GM18517 (cell line): ENCODE measurements around the gene PCDHA10.

Source experiments
- ATAC-seq: cut with Tn5 transposase; IDR thresholded peaks from one replicate; pipeline ENCODE4 v1.9.1; 2021; ENCODE audit warnings: mild to moderate bottlenecking, moderate library complexity; ENCODE audit not compliant: unreplicated experiment

The PCDHA10 gene

DNA sequence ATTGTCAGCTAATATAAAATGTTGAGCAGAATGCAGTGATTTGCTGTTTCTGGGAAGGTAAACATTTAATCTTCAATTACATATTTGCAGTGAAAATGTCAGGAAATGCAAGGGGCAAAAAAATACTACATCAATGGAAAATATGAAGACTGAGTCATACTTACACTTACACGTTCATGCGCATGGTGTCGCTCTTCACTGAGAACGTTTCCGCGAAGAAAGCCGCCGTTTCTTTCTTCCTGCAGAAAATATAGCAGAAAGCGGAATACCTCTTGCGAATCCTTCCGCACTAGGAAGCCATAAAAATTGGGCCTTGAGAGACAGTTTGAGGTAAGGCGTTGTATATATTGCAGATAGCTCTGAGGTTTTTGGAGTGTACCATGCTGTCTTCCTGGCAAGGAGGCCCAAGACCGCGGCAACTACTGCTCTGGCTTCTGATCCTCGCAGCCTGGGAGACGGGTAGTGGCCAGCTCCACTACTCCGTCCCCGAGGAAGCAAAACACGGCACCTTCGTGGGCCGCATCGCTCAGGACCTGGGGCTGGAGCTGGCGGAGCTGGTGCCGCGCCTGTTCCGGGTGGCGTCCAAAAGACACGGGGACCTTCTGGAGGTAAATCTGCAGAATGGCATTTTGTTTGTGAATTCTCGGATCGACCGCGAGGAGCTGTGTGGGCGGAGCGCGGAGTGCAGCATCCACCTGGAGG lies 26.3 kb downstream of the PCDHA10 start, which contains the start of gene PCDHA13:
PCDHA13 (plus strand) TSS at position 236 of the 702 bp plus-strand sequence; CDS start at position 381, 145 bp downstream.
- ATAC-seq, result no peak

DNA sequence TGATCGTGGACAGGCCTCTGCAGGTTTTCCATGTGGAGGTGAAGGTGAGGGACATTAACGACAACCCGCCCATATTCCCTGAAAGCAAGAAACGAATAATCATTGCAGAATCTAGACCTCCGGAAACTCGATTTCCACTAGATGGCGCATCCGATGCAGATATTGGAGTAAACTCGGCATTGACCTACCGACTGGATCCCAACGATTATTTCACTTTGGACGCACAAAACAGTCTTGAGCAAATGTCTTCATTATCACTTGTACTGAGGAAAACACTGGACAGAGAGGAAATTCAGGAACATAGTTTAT lies 26.8 kb downstream of the PCDHA10 start:
- ATAC-seq, result no peak

GRCh38 chr5:140883373-140883772 lies 27.7 kb downstream of the PCDHA10 start:
- ATAC-seq, result no peak

GRCh38 chr5:140883927-140884697 lies 28.4 kb downstream of the PCDHA10 start:
- no peak for ATAC-seq

DNA sequence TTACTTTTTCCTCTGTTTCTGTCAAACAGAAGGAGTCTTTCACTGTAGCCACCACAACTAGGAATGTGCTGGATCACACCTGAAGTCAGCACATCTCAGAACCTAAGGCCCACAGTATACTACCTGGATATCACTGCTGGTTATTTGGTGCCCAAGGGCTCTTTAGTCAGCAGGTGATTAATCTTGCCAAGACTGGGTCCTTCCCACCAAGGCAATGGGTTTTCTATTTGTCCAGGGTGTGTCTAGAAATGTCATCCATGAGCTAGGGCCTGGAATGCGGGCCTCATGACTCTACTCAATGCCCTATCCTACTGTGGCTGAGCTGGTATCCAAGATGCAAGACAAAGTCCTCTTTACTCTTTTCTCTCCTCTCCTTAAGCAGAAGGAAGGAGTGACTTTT lies 60.6 kb downstream of the PCDHA10 start:
- no peak for ATAC-seq
